Activated naive CD8-positive, alpha-beta T cell treated with anti-CD3 and anti-CD28 coated beads, Interleukin-2, amount 50 U/mL, for 16 hours (primary cell): ENCODE measurements around the gene PSAP.

Experiments used
- DNase-seq: peaks from one replicate; pipeline ENCODE4 v3.0.0-alpha.2; 2020; ENCODE audit warnings: low read depth, low spot score

The PSAP gene

GRCh38 chr10:71788954-71789353, 62.1 kb downstream of the PSAP start:
- DNase-seq: no peak

DNA sequence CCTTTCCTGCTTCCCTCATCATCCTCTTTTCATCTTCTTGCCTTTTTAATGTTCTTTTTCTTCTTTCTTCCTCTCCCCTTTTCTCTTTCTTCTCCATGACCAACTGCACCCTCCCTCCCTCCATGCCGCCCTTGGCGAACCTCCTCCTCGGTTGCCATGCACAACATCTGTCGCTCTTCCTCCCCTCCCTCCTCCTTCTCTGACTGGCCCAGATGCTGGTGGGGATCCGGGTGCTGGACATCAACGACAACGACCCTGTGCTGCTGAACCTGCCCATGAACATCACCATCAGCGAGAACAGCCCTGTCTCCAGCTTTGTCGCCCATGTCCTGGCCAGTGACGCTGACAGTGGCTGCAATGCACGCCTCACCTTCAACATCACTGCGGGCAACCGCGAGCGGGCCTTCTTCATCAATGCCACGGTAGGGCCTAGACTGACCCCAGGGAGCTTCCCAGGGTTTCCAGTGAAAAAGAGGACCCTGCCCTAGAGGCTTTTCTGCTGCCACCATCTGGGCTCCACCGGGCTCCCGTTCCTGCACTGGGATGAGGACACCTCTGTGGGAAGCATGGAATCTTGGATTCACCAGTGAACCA, 66.3 kb downstream of the PSAP start:
- DNase-seq: no peak

DNA sequence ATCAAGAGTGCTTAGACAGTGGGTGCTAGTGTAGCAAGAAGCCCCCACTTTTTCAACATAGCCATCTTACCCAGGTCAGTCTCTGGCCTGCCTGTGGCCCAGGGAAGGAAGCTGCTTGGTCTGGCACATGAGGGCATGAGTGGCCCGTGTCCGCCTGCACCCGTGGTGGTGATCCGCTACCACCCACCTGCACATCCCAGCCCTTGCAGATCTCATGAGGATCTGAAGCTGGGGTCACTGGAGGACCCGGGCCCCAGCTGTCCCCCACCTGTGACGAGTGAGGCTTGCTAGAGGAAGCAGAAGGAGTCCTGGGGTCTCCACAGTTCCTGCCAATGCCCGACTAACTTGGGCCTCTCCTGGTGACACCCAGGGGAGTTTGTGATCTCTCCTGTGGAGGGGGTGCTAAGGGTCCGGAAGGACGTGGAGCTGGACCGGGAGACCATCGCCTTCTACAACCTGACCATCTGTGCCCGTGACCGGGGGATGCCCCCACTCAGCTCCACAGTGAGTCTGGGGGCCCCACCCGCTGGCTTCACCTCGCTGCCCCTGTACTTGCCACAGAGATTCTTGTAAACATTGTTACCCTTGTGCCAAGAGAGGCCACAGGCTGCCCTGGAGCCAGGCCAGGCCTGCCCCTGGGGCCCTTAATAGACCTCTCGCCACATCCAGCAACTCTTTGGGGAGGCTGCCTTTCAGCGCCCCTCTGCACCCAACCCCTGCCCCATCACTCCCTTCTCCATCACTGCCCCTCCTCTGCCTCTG, 67.0 kb downstream of the PSAP start:
- DNase-seq: no peak

- no peak for DNase-seq
These were observed 68.0 kb downstream of the PSAP start for GRCh38 chr10:71782917-71783490.

DNA sequence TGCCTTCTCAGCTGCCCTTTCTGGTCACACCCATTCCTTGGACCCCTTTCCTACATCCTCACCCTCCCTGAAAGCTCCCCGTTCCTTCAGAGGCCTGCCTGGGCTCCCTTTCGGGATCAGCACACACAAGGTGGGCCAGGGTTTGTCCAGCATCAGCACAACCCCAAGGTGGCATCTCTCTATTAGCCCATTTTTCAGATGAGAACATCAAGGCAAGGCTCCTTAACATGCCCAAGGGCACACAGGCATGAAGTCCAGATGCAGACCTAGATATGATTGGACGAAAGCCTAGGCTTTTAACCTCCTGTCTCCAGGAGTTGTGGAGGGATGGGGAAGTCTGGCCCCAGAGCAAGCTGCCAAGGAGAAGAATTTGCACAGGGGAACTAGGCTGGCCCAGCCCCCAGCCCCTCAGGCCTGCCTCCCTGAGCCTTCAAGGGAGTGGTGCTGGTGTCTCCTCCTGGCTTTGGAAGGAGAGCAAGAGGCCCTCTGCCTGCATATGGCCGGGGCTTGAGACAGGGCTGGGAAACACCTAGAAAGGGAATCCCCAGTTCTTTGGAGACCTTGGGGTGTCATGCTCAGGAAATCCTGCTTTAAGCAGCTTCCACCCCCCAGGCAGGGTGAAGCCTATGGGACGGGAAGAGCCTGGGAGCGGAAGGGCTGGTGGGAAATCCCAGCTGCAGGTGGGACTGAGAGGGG, 68.7 kb downstream of the PSAP start:
- no peak for DNase-seq

- no peak for DNase-seq
These were observed 70.3 kb downstream of the PSAP start for GRCh38 chr10:71780719-71781118.

GRCh38 chr10:71780156-71780555, 70.9 kb downstream of the PSAP start:
- DNase-seq: no peak

DNA sequence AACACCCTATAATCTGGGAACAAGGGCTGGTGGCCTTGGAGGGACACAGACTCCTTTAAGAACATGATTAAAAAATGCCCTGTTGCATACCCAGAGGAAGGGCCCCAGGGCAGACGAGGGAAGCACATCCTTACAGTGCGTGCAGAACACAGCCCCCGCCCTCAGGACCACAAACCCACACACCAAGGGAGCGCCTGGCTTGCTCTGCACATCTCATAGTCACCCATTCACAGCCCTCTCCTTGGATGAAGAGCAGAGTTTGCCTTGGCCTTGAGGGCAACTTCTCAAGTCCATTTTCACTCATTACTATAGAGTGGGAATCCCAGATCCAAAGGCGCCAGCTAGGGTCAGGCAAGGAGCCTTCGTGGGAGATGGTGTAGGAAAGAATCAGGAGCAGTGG, 71.4 kb downstream of the PSAP start:
- no peak for DNase-seq

GRCh38 chr10:71778071-71778825, 72.8 kb downstream of the PSAP start:
- no peak for DNase-seq

GRCh38 chr10:71777213-71777985, 73.7 kb downstream of the PSAP start:
- DNase-seq: no peak

DNA sequence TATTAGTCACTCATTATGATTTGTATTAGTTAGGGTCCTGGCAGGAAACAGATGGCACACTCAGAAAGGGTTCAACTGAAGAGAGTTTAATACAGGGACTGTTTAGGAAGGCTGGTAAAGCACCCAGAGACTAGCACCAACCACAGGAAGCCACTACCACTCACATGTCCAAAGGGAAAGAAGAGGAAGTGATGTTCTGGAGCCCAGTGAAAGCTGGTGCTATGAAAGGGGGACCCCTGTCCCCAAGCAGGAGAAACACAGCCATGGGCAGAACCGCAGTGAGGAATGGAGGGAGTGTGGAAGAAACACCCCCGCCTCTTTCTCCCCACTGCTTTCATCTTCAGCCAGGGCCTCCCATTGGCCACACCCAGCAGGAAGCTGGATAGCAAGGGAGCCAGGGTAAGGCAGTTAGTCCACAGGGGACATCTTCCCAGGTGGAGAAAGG, 74.5 kb downstream of the PSAP start:
- DNase-seq: no peak

DNA sequence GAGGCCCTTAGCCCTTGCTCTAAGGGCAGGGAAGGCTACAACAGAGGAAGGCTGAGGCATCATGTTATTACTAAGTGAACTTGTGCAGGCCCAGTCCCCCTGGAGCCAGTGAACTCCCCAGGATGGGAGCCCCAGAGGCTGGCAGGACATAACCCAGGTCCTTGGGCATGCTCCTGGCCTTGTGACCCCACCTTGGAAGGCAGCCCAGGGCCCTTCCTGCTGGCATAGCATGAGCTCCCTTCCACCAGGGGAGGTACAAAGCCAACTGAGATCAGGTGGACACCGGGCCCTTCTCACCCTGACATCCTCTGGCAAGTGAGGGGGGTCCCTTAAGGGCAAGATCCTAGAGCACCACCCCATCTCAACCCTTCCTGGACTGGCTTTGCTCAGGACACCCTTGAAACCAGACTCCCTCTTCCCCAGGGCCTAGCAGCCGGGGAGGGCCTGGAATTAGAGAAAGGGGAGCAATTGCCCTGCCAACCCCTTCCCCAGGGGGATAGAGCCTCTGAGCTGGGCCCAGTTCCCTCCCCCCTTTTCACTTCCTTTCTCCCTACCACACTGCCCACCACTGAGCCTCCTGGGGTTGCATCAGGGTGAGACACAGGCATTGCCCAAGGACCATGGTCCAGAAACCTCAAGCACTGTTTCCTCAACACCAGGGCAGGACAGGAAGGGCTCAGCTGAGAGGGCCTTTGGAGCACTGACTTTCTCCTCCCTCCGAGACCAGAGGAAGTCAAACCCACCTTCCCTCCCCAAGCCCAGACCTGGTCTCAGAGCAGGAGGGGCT, 75.9 kb downstream of the PSAP start:
- no peak for DNase-seq

GRCh38 chr10:71773221-71773971, 77.7 kb downstream of the PSAP start, which contains the start of gene VSIR:
TSS of gene VSIR (minus strand) at chr10:71773520. CDS start at chr10:71773439, 81 bp downstream.
- DNase-seq: peak; percentile 91

DNA sequence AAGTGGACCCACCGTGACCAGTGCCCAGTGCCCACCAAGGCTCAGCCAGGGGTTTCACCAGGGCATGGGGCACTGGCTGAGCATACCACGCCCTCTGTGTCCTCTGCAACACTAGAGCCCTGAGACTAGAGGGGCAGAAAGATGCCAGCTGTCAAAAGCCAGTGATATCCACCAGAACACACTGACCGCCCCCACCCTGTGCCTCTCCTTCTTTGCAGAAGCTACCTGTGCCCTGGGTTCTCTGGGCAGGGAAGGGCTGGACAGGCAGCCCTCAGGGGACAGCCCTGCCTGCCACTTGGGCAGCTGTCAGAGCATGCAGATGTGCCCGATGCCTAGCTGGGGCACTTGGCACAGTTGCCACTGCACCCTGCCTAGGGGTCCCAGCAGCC, 78.2 kb downstream of the PSAP start:
- no peak for DNase-seq

- DNase-seq: no peak
These were observed 79.0 kb downstream of the PSAP start for GRCh38 chr10:71771821-71772617.

- no peak for DNase-seq
These were observed 79.8 kb downstream of the PSAP start for GRCh38 chr10:71771204-71771603.

GRCh38 chr10:71770789-71771188, 80.3 kb downstream of the PSAP start:
- no peak for DNase-seq

DNA sequence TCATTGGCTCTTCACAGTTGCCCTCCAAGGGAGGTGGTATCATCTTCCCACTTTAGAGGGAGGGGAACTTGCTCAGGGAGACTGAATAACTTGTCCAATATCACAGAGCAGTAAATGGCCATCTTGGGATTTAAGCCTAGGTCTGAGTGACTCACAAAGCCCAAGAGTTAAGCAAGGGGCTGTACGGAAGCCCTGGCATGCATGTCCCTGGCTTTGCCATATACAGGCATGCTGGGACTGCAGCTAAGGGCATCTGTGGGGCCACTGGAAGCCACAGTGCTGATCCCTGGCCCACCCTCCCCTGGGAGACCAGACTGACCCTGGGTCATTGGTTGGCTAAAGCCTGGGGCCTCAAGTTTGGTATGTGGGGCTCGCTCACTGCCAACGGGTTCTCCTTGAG, 80.8 kb downstream of the PSAP start:
- no peak for DNase-seq
